ENCODE results near the gene CALCOCO1. TPM values are rescaled to one million over a fixed set of nuclear protein-coding genes. Genes with fewer than 3 reads are reported as not detected.

The CALCOCO1 gene
- total RNA-seq, 1 experiment from 2014 or later: 20.4 TPM

DNA sequence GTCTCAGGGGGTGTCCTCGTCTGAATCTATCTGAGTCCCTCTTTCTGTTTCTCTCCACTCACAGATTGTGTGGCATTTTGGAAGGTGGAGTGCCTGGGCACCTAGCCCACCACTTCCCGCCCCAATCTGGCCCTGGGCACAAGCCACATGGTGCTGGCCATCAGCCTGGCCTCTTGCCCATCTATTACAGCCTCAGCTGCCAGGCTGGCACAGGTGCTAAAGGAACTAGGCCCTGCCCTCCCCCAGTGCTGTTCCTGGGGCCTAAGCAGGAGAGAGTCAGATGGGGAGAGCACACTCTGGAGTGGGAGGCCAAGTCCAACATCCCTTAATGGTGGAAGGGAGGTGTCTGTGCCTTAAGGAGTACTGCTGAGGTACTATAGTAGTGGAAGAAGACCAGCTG lies 8.3 kb upstream of the CALCOCO1 start:
- H3F3A ChIP-seq (ENCODE audit: low read length, unreplicated experiment): no peaks in the 10 kb centered on the region
- H3K9ac ChIP-seq (ENCODE audit: low read length): no peak overlapping the region
- intact Hi-C loops (cut with micrococcal nuclease): no loop called here
- no peaks in the 10 kb centered on the region for H3K79me2 ChIP-seq (ENCODE audit: low read length)
- H3K36me3 ChIP-seq (ENCODE audit: low read depth, low read length): no peaks in the 10 kb centered on the region
- H3K27ac ChIP-seq (ENCODE audit: low read length): no peak overlapping the region
- no peak overlapping the region for H2AFZ ChIP-seq (ENCODE audit: low read length)
- ATAC-seq (no peak), DNase-seq (no peak)
- H3K4me3 ChIP-seq (ENCODE audit: low read length): no peak overlapping the region
- H4K20me1 ChIP-seq (ENCODE audit: low read length): no peaks in the 10 kb centered on the region
- BruUV-seq (replicated peaks): no TSS peak
- no peaks in the 10 kb centered on the region for H3K9me2 ChIP-seq (replicated peaks; ENCODE audit: low read length)
- H3K4me1 ChIP-seq (ENCODE audit: insufficient read depth, low read length): peaks cover 10% of the 10 kb centered on the region
- ChIA-PET CTCF (no interaction called here), POLR2A (ENCODE audit: unreplicated experiment) (no interaction called here)
- no peaks in the 10 kb centered on the region for H3K9me3 ChIP-seq (ENCODE audit: low read length)
- no peak overlapping the region for H3K4me2 ChIP-seq (ENCODE audit: low read length)
- TF ChIP-seq, protein P1, sequence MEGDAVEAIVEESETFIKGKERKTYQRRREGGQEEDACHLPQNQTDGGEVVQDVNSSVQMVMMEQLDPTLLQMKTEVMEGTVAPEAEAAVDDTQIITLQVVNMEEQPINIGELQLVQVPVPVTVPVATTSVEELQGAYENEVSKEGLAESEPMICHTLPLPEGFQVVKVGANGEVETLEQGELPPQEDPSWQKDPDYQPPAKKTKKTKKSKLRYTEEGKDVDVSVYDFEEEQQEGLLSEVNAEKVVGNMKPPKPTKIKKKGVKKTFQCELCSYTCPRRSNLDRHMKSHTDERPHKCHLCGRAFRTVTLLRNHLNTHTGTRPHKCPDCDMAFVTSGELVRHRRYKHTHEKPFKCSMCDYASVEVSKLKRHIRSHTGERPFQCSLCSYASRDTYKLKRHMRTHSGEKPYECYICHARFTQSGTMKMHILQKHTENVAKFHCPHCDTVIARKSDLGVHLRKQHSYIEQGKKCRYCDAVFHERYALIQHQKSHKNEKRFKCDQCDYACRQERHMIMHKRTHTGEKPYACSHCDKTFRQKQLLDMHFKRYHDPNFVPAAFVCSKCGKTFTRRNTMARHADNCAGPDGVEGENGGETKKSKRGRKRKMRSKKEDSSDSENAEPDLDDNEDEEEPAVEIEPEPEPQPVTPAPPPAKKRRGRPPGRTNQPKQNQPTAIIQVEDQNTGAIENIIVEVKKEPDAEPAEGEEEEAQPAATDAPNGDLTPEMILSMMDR (conservative IDR thresholded peaks at IDR 0.05; ENCODE audit: low read depth, low read length): no peak
- no peak for TF ChIP-seq EZH2 (IDR thresholded peaks at IDR 0.05; ENCODE audit: low read length, unreplicated experiment)
- no peak for TF ChIP-seq EZH2phosphoT487 (IDR thresholded peaks at IDR 0.05; ENCODE audit: borderline replicate concordance, low read length)
- H3K27me3 ChIP-seq (ENCODE audit: low read length): peaks cover 11% of the 10 kb centered on the region

DNA sequence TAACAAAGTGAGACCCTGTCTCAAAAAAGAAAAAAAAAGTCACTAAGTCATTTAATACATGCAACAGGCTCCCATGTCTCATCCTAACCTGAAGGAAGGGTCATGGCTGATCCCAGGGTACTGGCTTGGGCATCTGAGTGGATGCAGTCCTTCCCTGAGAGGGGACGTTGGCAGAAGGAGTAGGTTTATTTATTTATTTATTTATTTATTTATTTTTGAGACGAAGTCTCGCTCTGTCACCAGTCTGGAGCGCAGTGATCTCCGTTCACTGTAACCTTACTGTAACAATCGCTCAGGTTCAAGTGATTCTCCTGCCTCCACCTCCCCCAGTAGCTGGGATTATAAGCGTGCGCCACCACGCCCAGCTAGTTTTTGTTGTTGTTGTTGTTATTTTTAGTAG lies 7.2 kb upstream of the CALCOCO1 start:
- TF ChIP-seq EZH2phosphoT487 (IDR thresholded peaks at IDR 0.05; ENCODE audit: borderline replicate concordance, low read length): no peak
- no peak for TF ChIP-seq EZH2 (IDR thresholded peaks at IDR 0.05; ENCODE audit: low read length, unreplicated experiment)
- TF ChIP-seq, protein P1 (conservative IDR thresholded peaks at IDR 0.05; ENCODE audit: low read depth, low read length): no peak
- Histone ChIP-seq H3K9ac (ENCODE audit: low read length) (no peak overlapping the region), H3K27ac (ENCODE audit: low read length) (no peak overlapping the region), H3F3A (ENCODE audit: low read length, unreplicated experiment) (no peaks in the 10 kb centered on the region), H3K36me3 (ENCODE audit: low read depth, low read length) (no peaks in the 10 kb centered on the region), H3K4me3 (ENCODE audit: low read length) (no peak overlapping the region), H3K4me1 (ENCODE audit: insufficient read depth, low read length) (peaks cover 10% of the 10 kb centered on the region), H3K4me2 (ENCODE audit: low read length) (no peak overlapping the region), H3K27me3 (ENCODE audit: low read length) (peaks cover 7% of the 10 kb centered on the region; the same call in 1 of the 2 replicates), H3K9me3 (ENCODE audit: low read length) (no peaks in the 10 kb centered on the region), H2AFZ (ENCODE audit: low read length) (no peak overlapping the region), H3K79me2 (ENCODE audit: low read length) (no peaks in the 10 kb centered on the region), H3K9me2 (replicated peaks; ENCODE audit: low read length) (no peaks in the 10 kb centered on the region), H4K20me1 (ENCODE audit: low read length) (no peaks in the 10 kb centered on the region)
- ChIA-PET CTCF (interaction anchor here (1.1 kb wide), 1 partner anchor 25 kb away, joined by 3 read pairs; no protein-coding TSS in a partner anchor), POLR2A (ENCODE audit: unreplicated experiment) (no interaction called here)
- DNase-seq (no peak), ATAC-seq (no peak)
- intact Hi-C loops (cut with micrococcal nuclease): no loop called here
- no TSS peak for BruUV-seq (replicated peaks)

DNA sequence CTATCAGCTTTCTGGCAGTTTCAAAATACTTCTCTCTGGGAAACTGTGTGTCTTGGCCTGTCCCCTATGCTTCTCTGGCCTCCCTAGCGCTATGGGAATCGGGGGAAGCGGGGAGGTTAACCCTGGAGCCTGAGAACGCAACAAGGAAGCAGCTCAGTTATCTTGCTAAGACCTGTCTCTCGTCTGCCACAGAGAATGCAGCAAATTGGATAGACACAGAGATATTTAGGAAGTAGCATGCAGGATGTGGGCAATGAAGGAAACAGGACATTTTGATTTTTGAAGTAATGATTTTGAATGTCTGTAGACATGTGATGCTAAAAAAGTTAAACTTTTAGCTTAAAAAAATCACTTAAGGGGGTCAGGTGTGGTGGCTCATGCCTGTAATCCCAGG lies 6.6 kb upstream of the CALCOCO1 start:
- intact Hi-C loops (cut with micrococcal nuclease): no loop called here
- Histone ChIP-seq H3K9me2 (replicated peaks; ENCODE audit: low read length) (no peaks in the 10 kb centered on the region), H3K9me3 (ENCODE audit: low read length) (no peaks in the 10 kb centered on the region), H3K36me3 (ENCODE audit: low read depth, low read length) (no peaks in the 10 kb centered on the region), H3K4me1 (ENCODE audit: insufficient read depth, low read length) (peaks cover 10% of the 10 kb centered on the region), H3K27me3 (ENCODE audit: low read length) (0 out of 2 replicates have a peak, but pooled peaks cover under 1% of the 10 kb centered on the region), H3K27ac (ENCODE audit: low read length) (no peak overlapping the region), H3F3A (ENCODE audit: low read length, unreplicated experiment) (no peaks in the 10 kb centered on the region), H3K4me2 (ENCODE audit: low read length) (no peak overlapping the region), H2AFZ (ENCODE audit: low read length) (no peak overlapping the region), H3K4me3 (ENCODE audit: low read length) (no peak overlapping the region), H3K79me2 (ENCODE audit: low read length) (no peaks in the 10 kb centered on the region), H3K9ac (ENCODE audit: low read length) (no peak overlapping the region), H4K20me1 (ENCODE audit: low read length) (no peaks in the 10 kb centered on the region)
- no TSS peak for BruUV-seq (replicated peaks)
- TF ChIP-seq EZH2 (IDR thresholded peaks at IDR 0.05; ENCODE audit: low read length, unreplicated experiment) (no peak), EZH2phosphoT487 (IDR thresholded peaks at IDR 0.05; ENCODE audit: borderline replicate concordance, low read length) (no peak)
- TF ChIP-seq, protein P1 (conservative IDR thresholded peaks at IDR 0.05; ENCODE audit: low read depth, low read length): no peak
- no peak for DNase-seq
- CTCF ChIA-PET: interaction anchor here (0.6 to 1.1 kb wide), 3 partner anchors 10 to 25 kb away, joined by 3 to 5 read pairs (median 4); no protein-coding TSS in a partner anchor
- no peak for ATAC-seq
- POLR2A ChIA-PET (ENCODE audit: unreplicated experiment): no interaction called here
